H9 (cell line): ENCODE results near the gene ST6GALNAC5. TPM values are rescaled to one million over a fixed set of nuclear protein-coding genes. Genes with fewer than 3 reads are reported as not detected.

Experiments
- DNase-seq: peaks from one replicate; pipeline ENCODE4 v3.0.0-alpha.2; 2017
- H2AFZ ChIP-seq: one replicate; pipeline ENCODE4 v1.6.1; 2013; ENCODE audit warnings: mild to moderate bottlenecking, low read length, control low read depth, moderate library complexity
- H2AK5ac ChIP-seq: 2 replicates; pipeline ENCODE4 v1.6.1; 2013; ENCODE audit warnings: low read length, control low read depth, mixed read lengths; ENCODE audit not compliant: insufficient read length
- H2BK120ac ChIP-seq: one replicate; pipeline ENCODE4 v1.6.1; 2013; ENCODE audit warnings: low read depth, mild to moderate bottlenecking, low read length, control low read depth, inconsistent platforms; ENCODE audit not compliant: poor library complexity, severe bottlenecking
- H2BK12ac ChIP-seq: 2 replicates; pipeline ENCODE4 v1.6.1; 2013; ENCODE audit warnings: low read length, control low read depth, mixed read lengths, low read depth; ENCODE audit not compliant: insufficient read length
- H2BK15ac ChIP-seq: 2 replicates; pipeline ENCODE4 v1.6.1; 2013; ENCODE audit warnings: low read depth, low read length, control low read depth
- H2BK20ac ChIP-seq: one replicate; pipeline ENCODE4 v1.6.1; 2013; ENCODE audit warnings: low read depth, mild to moderate bottlenecking, low read length, control low read depth, inconsistent platforms; ENCODE audit not compliant: poor library complexity, severe bottlenecking
- H2BK5ac ChIP-seq: 2 replicates; pipeline ENCODE4 v1.6.1; 2013; ENCODE audit warnings: low read length, control low read depth, mixed read lengths; ENCODE audit not compliant: insufficient read length
- H3K14ac ChIP-seq: 2 replicates; pipeline ENCODE4 v1.6.1; 2013; ENCODE audit warnings: low read length, control low read depth; ENCODE audit not compliant: insufficient read depth
- H3K18ac ChIP-seq: 2 replicates; pipeline ENCODE4 v1.6.1; 2013; ENCODE audit warnings: low read depth, mild to moderate bottlenecking, mixed read lengths, low read length, control low read depth; ENCODE audit not compliant: insufficient read length
- H3K23ac ChIP-seq: 2 replicates; pipeline ENCODE4 v1.6.1; 2013; ENCODE audit warnings: low read length, control low read depth, mixed read lengths, low read depth; ENCODE audit not compliant: insufficient read length
- H3K23me2 ChIP-seq: 2 replicates; pipeline ENCODE4 v1.6.1; 2013; ENCODE audit warnings: low read depth, mild to moderate bottlenecking, mixed read lengths, low read length, control low read depth; ENCODE audit not compliant: insufficient read length, poor library complexity, severe bottlenecking
- H3K27ac ChIP-seq: 2 replicates; pipeline ENCODE4 v1.5.1; 2013; ENCODE audit warnings: low read length, control low read depth, mixed read lengths, low read depth; ENCODE audit not compliant: insufficient read length
- H3K27me3 ChIP-seq: 2 replicates; pipeline ENCODE4 v1.6.1; 2013; ENCODE audit warnings: low read length, control low read depth, inconsistent platforms; ENCODE audit not compliant: insufficient read depth
- H3K4ac ChIP-seq: 2 replicates; pipeline ENCODE4 v1.6.1; 2013; ENCODE audit warnings: low read depth, mild to moderate bottlenecking, control low read depth, inconsistent platforms, low read length, moderate library complexity
- H3K4me1 ChIP-seq: 2 replicates; pipeline ENCODE4 v1.6.1; 2013; ENCODE audit warnings: low read length, control low read depth, inconsistent platforms; ENCODE audit not compliant: insufficient read depth
- H3K4me2 ChIP-seq: 2 replicates; pipeline ENCODE4 v1.6.1; 2013; ENCODE audit warnings: low read length, control low read depth, mixed read lengths; ENCODE audit not compliant: insufficient read length, insufficient read depth
- H3K56ac ChIP-seq: 2 replicates; pipeline ENCODE4 v1.6.1; 2013; ENCODE audit warnings: low read depth, mild to moderate bottlenecking, mixed read lengths, low read length, control low read depth; ENCODE audit not compliant: insufficient read length
- H3K79me1 ChIP-seq: 2 replicates; pipeline ENCODE4 v1.6.1; 2013; ENCODE audit warnings: low read depth, mild to moderate bottlenecking, moderate library complexity, low read length, control low read depth, inconsistent platforms; ENCODE audit not compliant: insufficient read depth, poor library complexity, severe bottlenecking
- H3K79me2 ChIP-seq: 2 replicates; pipeline ENCODE4 v1.6.1; 2013; ENCODE audit warnings: low read length, control low read depth, inconsistent platforms; ENCODE audit not compliant: insufficient read depth
- H3K9ac ChIP-seq: 2 replicates; pipeline ENCODE4 v1.6.1; 2013; ENCODE audit warnings: low read length, control low read depth, mixed read lengths; ENCODE audit not compliant: insufficient read length; ENCODE audit errors: extremely low read depth
- H3K9me3 ChIP-seq: one replicate; pipeline ENCODE4 v1.6.1; 2013; ENCODE audit warnings: low read depth, low read length, inconsistent platforms; ENCODE audit not compliant: control insufficient read depth
- H3T11ph ChIP-seq: one replicate; pipeline ENCODE4 v1.6.1; 2013; ENCODE audit warnings: mild to moderate bottlenecking, low read length, control low read depth, inconsistent platforms
- H4K20me1 ChIP-seq: one replicate; pipeline ENCODE4 v1.6.1; 2013; ENCODE audit not compliant: control insufficient read depth, insufficient read length, insufficient read depth
- H4K5ac ChIP-seq: 2 replicates; pipeline ENCODE4 v1.6.1; 2013; ENCODE audit warnings: low read depth, mild to moderate bottlenecking, mixed read lengths, low read length, control low read depth; ENCODE audit not compliant: insufficient read length
- H4K8ac ChIP-seq: replicated peaks from 2 replicates; pipeline ENCODE4 v1.6.1; 2013; ENCODE audit warnings: low read length, control low read depth, mixed read lengths, low read depth; ENCODE audit not compliant: insufficient read length
- H4K91ac ChIP-seq: 2 replicates; pipeline ENCODE4 v1.6.1; 2013; ENCODE audit warnings: low read depth, mild to moderate bottlenecking, moderate library complexity, mixed read lengths, low read length, control low read depth; ENCODE audit not compliant: insufficient read length
- H3K27ac Mint-ChIP-seq, 3 experiments: 2 replicates in 2 of 3; 3 replicates in 1 of 3; pipeline ENCODE4 v1.8.0; 2020 to 2021; ENCODE audit warnings: mixed read lengths in 3 of 3, mild to moderate bottlenecking in 1 of 3, moderate library complexity in 1 of 3
- H3K27me3 Mint-ChIP-seq: 2 replicates; pipeline ENCODE4 v1.8.0; 2021; ENCODE audit warnings: low read depth, mild to moderate bottlenecking, moderate library complexity, mixed read lengths
- H3K36me3 Mint-ChIP-seq, 3 experiments: 2 replicates in 2 of 3; 3 replicates in 1 of 3; pipeline ENCODE4 v1.8.0; 2020 to 2021; ENCODE audit warnings: low read depth in 3 of 3, mixed read lengths in 3 of 3; ENCODE audit not compliant: insufficient read depth in 1 of 3
- H3K4me1 Mint-ChIP-seq, 2 experiments: 2 replicates each; pipeline ENCODE4 v1.8.0; 2020; ENCODE audit warnings: mixed read lengths in 2 of 2
- H3K4me3 Mint-ChIP-seq, 2 experiments: 2 replicates in 1 of 2; 3 replicates in 1 of 2; pipeline ENCODE4 v1.8.0; 2020 to 2021; ENCODE audit warnings: mild to moderate bottlenecking in 2 of 2, mixed read lengths in 2 of 2, moderate library complexity in 1 of 2
- H3K9me3 Mint-ChIP-seq, 2 experiments: 2 replicates in 1 of 2; 3 replicates in 1 of 2; pipeline ENCODE4 v1.8.0; 2020; ENCODE audit warnings: mild to moderate bottlenecking in 2 of 2, mixed read lengths in 2 of 2, moderate library complexity in 1 of 2
- CTCF ChIP-seq: fragments of 200-600 bp; sonication (generic); conservative IDR thresholded peaks from 3 replicates; pipeline ENCODE4 v1.8.0; 2021; ENCODE audit warnings: antibody characterized with exemption, mild to moderate bottlenecking
- WGBS: extraction: QIAGEN DNeasy Blood & Tissue Kit; methylation state at CpG from one replicate; pipeline ENCODE4 v1.1.7; 2013; ENCODE audit warnings: missing lambda C conversion rate, low lambda C conversion rate, mixed read lengths; ENCODE audit not compliant: insufficient read length; ENCODE audit errors: extremely low coverage; 5-methylcytosine and 5-hydroxymethylcytosine counted together
- total RNA-seq: library from RNA; stranded (reverse); gene quantifications from 2 replicates; pipeline ENCODE4 v1.2.1, GENCODE V29; 2021

Gene ST6GALNAC5
- total RNA-seq, 1 experiment from 2014 or later = 3.3 TPM

- H2BK15ac ChIP-seq = no peak overlapping the region
- H2AFZ ChIP-seq = no peak overlapping the region
- WGBS = no CpG with 5 or more reads among the region's 7 CpGs
- no peaks in the 10 kb centered on the region for H3K4me1 ChIP-seq
- no peak overlapping the region for H4K8ac ChIP-seq
- no peak for DNase-seq
- H4K91ac ChIP-seq = no peak overlapping the region
- no peaks in the 10 kb centered on the region for H3K9me3 ChIP-seq
- H2BK5ac ChIP-seq = no peak overlapping the region
- H3K18ac ChIP-seq = no peak overlapping the region
- H3K23me2 ChIP-seq = no peaks in the 10 kb centered on the region
- no peak overlapping the region for H3K23ac ChIP-seq
- H2BK120ac ChIP-seq = no peak overlapping the region
- no peaks in the 10 kb centered on the region for H3K79me2 ChIP-seq
- H2AK5ac ChIP-seq = no peak overlapping the region
- no peak overlapping the region for H4K5ac ChIP-seq
- no peaks in the 10 kb centered on the region for H3K27me3 ChIP-seq
- H3K9me3 Mint-ChIP-seq = no peaks in the 10 kb centered on the region
- no peak overlapping the region for H3K4me3 Mint-ChIP-seq
- no peaks in the 10 kb centered on the region; a peak in 1 of 7 replicates for H3K36me3 Mint-ChIP-seq
- H3K27ac ChIP-seq = no peak overlapping the region
- no peak overlapping the region for H3K56ac ChIP-seq
- TF ChIP-seq CTCF = no peak
- no peak overlapping the region for H3K4me2 ChIP-seq
- H3K14ac ChIP-seq = no peak overlapping the region
- H2BK12ac ChIP-seq = no peak overlapping the region
- H3K4ac ChIP-seq = no peak overlapping the region
- no peaks in the 10 kb centered on the region for H4K20me1 ChIP-seq
- H3K9ac ChIP-seq = no peak overlapping the region
- no peak overlapping the region for H3T11ph ChIP-seq
- H3K79me1 ChIP-seq = no peaks in the 10 kb centered on the region
- H3K27me3 Mint-ChIP-seq = no peaks in the 10 kb centered on the region
- H2BK20ac ChIP-seq = no peak overlapping the region
- peaks cover 4 to 8% of the 10 kb centered on the region in 2 experiments; a peak in 2 of 4 replicates for H3K4me1 Mint-ChIP-seq
- no peak overlapping the region for H3K27ac Mint-ChIP-seq
Observed at GRCh38 chr1:77065693-77066342, 198.5 kb downstream of the ST6GALNAC5 start.
